ENCODE measurements around the gene SLC43A2.

GRCh38 chr17:1554751-1555540, 73.7 kb downstream of the SLC43A2 start:
- no peak for TF ChIP-seq CREB1 (CRISPR knock-in tag; IDR thresholded peaks at IDR 0.05)
- no peak for TF ChIP-seq USF1 (CRISPR knock-in tag; IDR thresholded peaks at IDR 0.05)
- no peak for TF ChIP-seq CTCF (IDR thresholded peaks at IDR 0.05)
- no peak for TF ChIP-seq ETV6 (CRISPR knock-in tag; IDR thresholded peaks at IDR 0.05)
- no peak for TF ChIP-seq NR3C1 (CRISPR knock-in tag; conservative IDR thresholded peaks at IDR 0.05; ENCODE audit: low read depth)
- TF ChIP-seq NFYB (CRISPR knock-in tag; conservative IDR thresholded peaks at IDR 0.05; ENCODE audit: low read depth) = no peak
- TF ChIP-seq E2F4 (CRISPR knock-in tag; IDR thresholded peaks at IDR 0.05; ENCODE audit: borderline replicate concordance, low read depth) = no peak
- no peak for TF ChIP-seq ATF2 (CRISPR knock-in tag; IDR thresholded peaks at IDR 0.05; ENCODE audit: borderline replicate concordance, low read depth)
- TF ChIP-seq STAT6 (CRISPR knock-in tag; conservative IDR thresholded peaks at IDR 0.05; ENCODE audit: low read depth) = no peak
- no peak for TF ChIP-seq ZSCAN18 (CRISPR knock-in tag; IDR thresholded peaks at IDR 0.05)
